K562 (cell line): Measurements from ENCODE around the gene AFDN. TPM values are rescaled to one million over a fixed set of nuclear protein-coding genes. Genes with fewer than 3 reads are reported as not detected.

Experiments used
- CBFA2T3 ChIP-seq: fragments of 450-650 bp; IDR thresholded peaks from 2 replicates; pipeline ENCODE4 v1.6.1; 2017
- CEBPB ChIP-seq: fragments of 450-650 bp; IDR thresholded peaks from 2 replicates; pipeline ENCODE4 v1.6.1; 2016; ENCODE audit warnings: missing genetic modification characterization, missing compliant biosample characterization
- CHD1 ChIP-seq: fragments of 200-600 bp; sonication (generic); IDR thresholded peaks from one replicate; pipeline ENCODE4 v1.6.1; 2012; ENCODE audit warnings: mild to moderate bottlenecking, moderate library complexity, low read length, inconsistent platforms
- CREM ChIP-seq: IDR thresholded peaks from 2 replicates; pipeline ENCODE4 v1.6.1; 2014; ENCODE audit warnings: antibody characterized with exemption, low read depth
- CXXC5 ChIP-seq: fragments of 250-450 bp; sonication (Bioruptor Pico); IDR thresholded peaks from 2 replicates; pipeline ENCODE4 v1.8.0; 2022; ENCODE audit warnings: inconsistent platforms, mild to moderate bottlenecking, moderate library complexity
- EHMT2 ChIP-seq: fragments of 450-650 bp; IDR thresholded peaks from 2 replicates; pipeline ENCODE4 v1.6.1; 2018; ENCODE audit warnings: antibody characterized with exemption
- EP400 ChIP-seq: fragments of 450-650 bp; IDR thresholded peaks from 2 replicates; pipeline ENCODE4 v1.6.1; 2017; ENCODE audit warnings: antibody characterized with exemption, mild to moderate bottlenecking, moderate library complexity
- ETS2 ChIP-seq: IDR thresholded peaks from 2 replicates; pipeline ENCODE4 v1.6.1; 2016; ENCODE audit warnings: borderline replicate concordance, missing genetic modification characterization, mild to moderate bottlenecking, moderate library complexity, missing compliant biosample characterization; ENCODE audit not compliant: poor library complexity, severe bottlenecking
- HMG20A ChIP-seq: fragments of 450-650 bp; formaldehyde crosslinking; conservative IDR thresholded peaks from 2 replicates; pipeline ENCODE4 v1.4.0; 2020; ENCODE audit warnings: mild to moderate bottlenecking, mixed read lengths
- IFI16 ChIP-seq: fragments of 250-450 bp; sonication (Bioruptor Pico); IDR thresholded peaks from 2 replicates; pipeline ENCODE4 v2.1.2; 2022; ENCODE audit warnings: mild to moderate bottlenecking, inconsistent platforms
- KAT2B ChIP-seq: IDR thresholded peaks from one replicate; pipeline ENCODE4 v1.6.1; 2012; ENCODE audit warnings: low read depth, mild to moderate bottlenecking, control low read depth, inconsistent platforms, low read length, moderate library complexity
- MTA2 ChIP-seq: fragments of 450-650 bp; IDR thresholded peaks from 2 replicates; pipeline ENCODE4 v1.6.1; 2016; ENCODE audit warnings: low read depth
- PRPF4 ChIP-seq: fragments of 200-400 bp; formaldehyde crosslinking; IDR thresholded peaks from one replicate; pipeline ENCODE4 v1.6.1; 2017; ENCODE audit warnings: low read length, low read depth, mild to moderate bottlenecking; ENCODE audit not compliant: insufficient read depth, poor library complexity, severe bottlenecking
- RERE ChIP-seq: sonication (generic); formaldehyde crosslinking; IDR thresholded peaks from 2 replicates; pipeline ENCODE4 v1.8.0; 2023; ENCODE audit warnings: missing genetic modification reagents, mild to moderate bottlenecking, borderline replicate concordance
- SMAD2 ChIP-seq: fragments of 150-350 bp; IDR thresholded peaks from 2 replicates; pipeline ENCODE4 v1.6.1; 2014; ENCODE audit warnings: low read depth, mild to moderate bottlenecking, low read length
- ZNF12 ChIP-seq: sonication (generic); formaldehyde crosslinking; IDR thresholded peaks from 2 replicates; pipeline ENCODE4 v1.4.0; 2020; ENCODE audit warnings: mild to moderate bottlenecking, missing genetic modification reagents
- ZNF24 ChIP-seq: fragments of 450-650 bp; IDR thresholded peaks from 2 replicates; pipeline ENCODE4 v1.6.1; 2016
- ZNF780A ChIP-seq: fragments of 250-450 bp; sonication (Bioruptor Pico); IDR thresholded peaks from 2 replicates; pipeline ENCODE4 v1.5.0; 2021; ENCODE audit warnings: mild to moderate bottlenecking
- polyA plus RNA-seq, 8 experiments: library from polyadenylated mRNA; depleted of rRNA in 4 of 8; stranded (reverse) in 5 of 8; unstranded in 3 of 8; fragments of >200 nt; fragmentation: Nextera tagmentation in 2 of 8; fragmentation: Illumina TruSeq in 1 of 8; extraction: Ambion mirVana in 2 of 8; extraction: Trizol in 1 of 8; gene quantifications; 2 replicates each; pipeline versions ENCODE4 v1.2.1 to v1.2.3, GENCODE V29; 2011 to 2014; ENCODE audit warnings: inconsistent platforms in 1 of 8, missing spikeins in 1 of 8
- total RNA-seq, 7 experiments: library from RNA; depleted of rRNA in 6 of 7; stranded (reverse); fragments of >200 nt in 6 of 7; fragmentation: Illumina TruSeq in 2 of 7; extraction: Trizol in 2 of 7; gene quantifications; 2 replicates each; pipeline versions ENCODE4 v1.2.1 to v1.2.3, GENCODE V29; 2011 to 2021; ENCODE audit warnings: low replicate concordance in 1 of 7
- TF ChIP-seq, protein P1 (sequence below), 2 experiments: fragments of 150-350 bp in 1 of 2; IDR thresholded peaks; 2 replicates each; pipeline ENCODE4 v1.6.1; 2012 to 2016; ENCODE audit warnings: low read depth in 2 of 2, low read length in 2 of 2, mild to moderate bottlenecking in 1 of 2, moderate library complexity in 1 of 2
- TF ChIP-seq, protein P2 (sequence below): fragments of 450-650 bp; IDR thresholded peaks from 2 replicates; pipeline ENCODE4 v1.6.1; 2016; ENCODE audit warnings: missing biosample characterization, missing genetic modification characterization

AFDN gene
- total and polyA plus RNA-seq, 9 of the 15 experiments (the other 6 are each of a cell fraction or from before 2014, with no cell fraction given) = 7.2 to 129 (median 105) TPM

DNA sequence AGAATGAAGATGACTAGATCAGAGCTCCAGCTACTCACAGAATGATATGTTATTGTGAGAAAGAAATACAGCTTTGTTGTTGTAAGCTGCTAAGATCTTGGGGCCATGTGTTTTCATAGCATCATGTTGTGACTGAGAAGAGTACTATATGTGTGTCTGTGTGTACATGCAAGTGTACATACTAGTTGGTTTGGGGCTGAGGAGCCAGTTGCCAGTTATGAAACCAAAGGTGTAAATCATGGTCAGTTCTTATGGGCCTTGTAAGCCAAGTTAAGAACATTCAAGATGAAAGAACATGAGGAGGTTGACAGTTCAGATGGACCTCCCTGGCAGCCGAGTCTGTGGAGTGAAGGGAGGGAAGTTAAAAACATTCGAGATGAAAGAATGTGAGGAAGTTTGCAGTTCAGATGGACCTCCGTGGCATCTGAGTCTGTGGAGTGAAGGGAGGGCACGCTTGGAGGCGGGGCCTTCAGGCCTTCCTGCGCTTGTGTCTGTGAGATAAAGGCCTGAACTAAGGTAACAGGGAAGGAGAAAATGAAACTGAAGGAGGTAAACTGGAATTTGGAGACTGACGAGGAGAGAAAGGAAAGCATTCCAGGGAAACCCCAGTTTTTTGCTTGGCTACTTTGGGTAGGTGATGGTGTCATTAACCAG lies 13.9 kb downstream of the AFDN start (continued):
- TF ChIP-seq, protein P1, sequence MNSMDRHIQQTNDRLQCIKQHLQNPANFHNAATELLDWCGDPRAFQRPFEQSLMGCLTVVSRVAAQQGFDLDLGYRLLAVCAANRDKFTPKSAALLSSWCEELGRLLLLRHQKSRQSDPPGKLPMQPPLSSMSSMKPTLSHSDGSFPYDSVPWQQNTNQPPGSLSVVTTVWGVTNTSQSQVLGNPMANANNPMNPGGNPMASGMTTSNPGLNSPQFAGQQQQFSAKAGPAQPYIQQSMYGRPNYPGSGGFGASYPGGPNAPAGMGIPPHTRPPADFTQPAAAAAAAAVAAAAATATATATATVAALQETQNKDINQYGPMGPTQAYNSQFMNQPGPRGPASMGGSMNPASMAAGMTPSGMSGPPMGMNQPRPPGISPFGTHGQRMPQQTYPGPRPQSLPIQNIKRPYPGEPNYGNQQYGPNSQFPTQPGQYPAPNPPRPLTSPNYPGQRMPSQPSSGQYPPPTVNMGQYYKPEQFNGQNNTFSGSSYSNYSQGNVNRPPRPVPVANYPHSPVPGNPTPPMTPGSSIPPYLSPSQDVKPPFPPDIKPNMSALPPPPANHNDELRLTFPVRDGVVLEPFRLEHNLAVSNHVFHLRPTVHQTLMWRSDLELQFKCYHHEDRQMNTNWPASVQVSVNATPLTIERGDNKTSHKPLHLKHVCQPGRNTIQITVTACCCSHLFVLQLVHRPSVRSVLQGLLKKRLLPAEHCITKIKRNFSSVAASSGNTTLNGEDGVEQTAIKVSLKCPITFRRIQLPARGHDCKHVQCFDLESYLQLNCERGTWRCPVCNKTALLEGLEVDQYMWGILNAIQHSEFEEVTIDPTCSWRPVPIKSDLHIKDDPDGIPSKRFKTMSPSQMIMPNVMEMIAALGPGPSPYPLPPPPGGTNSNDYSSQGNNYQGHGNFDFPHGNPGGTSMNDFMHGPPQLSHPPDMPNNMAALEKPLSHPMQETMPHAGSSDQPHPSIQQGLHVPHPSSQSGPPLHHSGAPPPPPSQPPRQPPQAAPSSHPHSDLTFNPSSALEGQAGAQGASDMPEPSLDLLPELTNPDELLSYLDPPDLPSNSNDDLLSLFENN (IDR thresholded peaks at IDR 0.05; ENCODE audit: low read depth in 2 of 2, low read length in 2 of 2) = no peak
- TF ChIP-seq EP400 (peak; percentile 11; the same call in 1 of the 2 replicates), CHD1 (no peak), CBFA2T3 (peak; percentile 49; the same call in 1 of the 2 replicates), ZNF780A (CRISPR knock-in tag) (no peak), RERE (no peak), ETS2 (tag) (no peak), CEBPB (tag) (no peak), HMG20A (CRISPR knock-in tag) (no peak), PRPF4 (no peak), ZNF12 (no peak), KAT2B (no peak), IFI16 (CRISPR knock-in tag) (no peak), SMAD2 (no peak), EHMT2 (peak; percentile 51; the same call in 1 of the 2 replicates), MTA2 (0 out of 2 replicates have a peak, but pooled peaks have one; percentile 6), CXXC5 (CRISPR knock-in tag) (no peak; the same call in 1 of the 2 replicates), ZNF24 (peak; percentile 50; the same call in 1 of the 2 replicates), CREM (peak; percentile 48; the same call in 1 of the 2 replicates)
- TF ChIP-seq, protein P2, sequence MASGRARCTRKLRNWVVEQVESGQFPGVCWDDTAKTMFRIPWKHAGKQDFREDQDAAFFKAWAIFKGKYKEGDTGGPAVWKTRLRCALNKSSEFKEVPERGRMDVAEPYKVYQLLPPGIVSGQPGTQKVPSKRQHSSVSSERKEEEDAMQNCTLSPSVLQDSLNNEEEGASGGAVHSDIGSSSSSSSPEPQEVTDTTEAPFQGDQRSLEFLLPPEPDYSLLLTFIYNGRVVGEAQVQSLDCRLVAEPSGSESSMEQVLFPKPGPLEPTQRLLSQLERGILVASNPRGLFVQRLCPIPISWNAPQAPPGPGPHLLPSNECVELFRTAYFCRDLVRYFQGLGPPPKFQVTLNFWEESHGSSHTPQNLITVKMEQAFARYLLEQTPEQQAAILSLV (tag) = no peak
